Fibroblast of mammary gland (primary cell): ENCODE measurements around the gene INTS15.
"Not testable (repeated sequence)": the region's sequence is repeated elsewhere in the genome, so short reads cannot be mapped to it uniquely, and the experiment has no call there.

Experiments used
- DNase-seq: peaks from one replicate; pipeline ENCODE4 v3.0.0-alpha.2; 2010; ENCODE audit warnings: low read depth
- H3K4me3 ChIP-seq: 2 replicates; pipeline ENCODE4 v1.5.1; 2011; ENCODE audit warnings: low read depth, mild to moderate bottlenecking, low read length, moderate library complexity; ENCODE audit not compliant: control insufficient read depth
- TF ChIP-seq, protein P1 (sequence below): conservative IDR thresholded peaks from 2 replicates; pipeline ENCODE4 v1.5.1; 2011; ENCODE audit warnings: low read depth, low read length, inconsistent platforms; ENCODE audit not compliant: control insufficient read depth, insufficient read depth

Gene INTS15

DNA sequence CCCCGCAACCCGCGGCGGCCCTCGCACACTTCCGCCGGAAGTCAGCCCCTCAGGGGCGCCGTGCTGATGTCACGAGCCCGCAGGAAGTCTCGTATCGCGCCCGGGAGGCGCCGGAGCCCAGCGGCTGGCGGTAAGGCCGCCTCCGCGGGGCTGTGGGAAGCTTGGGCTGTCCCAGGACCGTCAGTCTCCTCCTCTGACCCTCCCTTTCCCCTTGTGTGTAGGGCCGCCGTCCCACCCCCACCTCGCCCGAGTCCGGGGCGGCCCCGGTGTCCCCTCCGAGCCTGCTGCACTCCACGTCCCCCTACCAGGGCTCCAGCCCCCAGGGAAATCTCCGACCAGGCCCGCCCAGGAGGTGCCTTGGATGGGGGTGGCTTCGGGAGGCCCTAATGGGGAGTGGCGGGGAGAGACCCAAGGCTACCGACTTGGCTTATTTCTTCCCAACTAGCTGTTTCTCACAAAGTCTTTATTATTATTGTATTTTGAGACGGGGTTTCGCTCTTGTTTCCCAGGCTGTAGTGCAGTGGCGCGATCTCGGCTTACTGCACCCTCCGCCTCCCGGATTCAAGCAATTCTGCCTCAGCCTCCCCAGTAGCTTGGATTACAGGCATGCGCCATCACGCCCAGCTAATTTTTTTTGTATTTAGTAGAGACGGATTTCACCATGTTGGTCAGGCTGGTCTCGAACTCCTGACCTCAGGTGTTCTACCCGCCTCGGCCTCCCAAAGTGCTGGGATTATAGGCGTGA, 12.3 kb upstream of the INTS15 start, which contains the start of gene ZDHHC4:
Gene ZDHHC4, plus strand, starts transcription at position 86 of the 745 bp plus-strand sequence. CDS start 3,108 bp downstream, outside the sequence.
- H3K4me3 ChIP-seq = peak within 1 kb of the TSS; percentile 78
- TF ChIP-seq, protein P1, sequence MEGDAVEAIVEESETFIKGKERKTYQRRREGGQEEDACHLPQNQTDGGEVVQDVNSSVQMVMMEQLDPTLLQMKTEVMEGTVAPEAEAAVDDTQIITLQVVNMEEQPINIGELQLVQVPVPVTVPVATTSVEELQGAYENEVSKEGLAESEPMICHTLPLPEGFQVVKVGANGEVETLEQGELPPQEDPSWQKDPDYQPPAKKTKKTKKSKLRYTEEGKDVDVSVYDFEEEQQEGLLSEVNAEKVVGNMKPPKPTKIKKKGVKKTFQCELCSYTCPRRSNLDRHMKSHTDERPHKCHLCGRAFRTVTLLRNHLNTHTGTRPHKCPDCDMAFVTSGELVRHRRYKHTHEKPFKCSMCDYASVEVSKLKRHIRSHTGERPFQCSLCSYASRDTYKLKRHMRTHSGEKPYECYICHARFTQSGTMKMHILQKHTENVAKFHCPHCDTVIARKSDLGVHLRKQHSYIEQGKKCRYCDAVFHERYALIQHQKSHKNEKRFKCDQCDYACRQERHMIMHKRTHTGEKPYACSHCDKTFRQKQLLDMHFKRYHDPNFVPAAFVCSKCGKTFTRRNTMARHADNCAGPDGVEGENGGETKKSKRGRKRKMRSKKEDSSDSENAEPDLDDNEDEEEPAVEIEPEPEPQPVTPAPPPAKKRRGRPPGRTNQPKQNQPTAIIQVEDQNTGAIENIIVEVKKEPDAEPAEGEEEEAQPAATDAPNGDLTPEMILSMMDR = no peak

DNA sequence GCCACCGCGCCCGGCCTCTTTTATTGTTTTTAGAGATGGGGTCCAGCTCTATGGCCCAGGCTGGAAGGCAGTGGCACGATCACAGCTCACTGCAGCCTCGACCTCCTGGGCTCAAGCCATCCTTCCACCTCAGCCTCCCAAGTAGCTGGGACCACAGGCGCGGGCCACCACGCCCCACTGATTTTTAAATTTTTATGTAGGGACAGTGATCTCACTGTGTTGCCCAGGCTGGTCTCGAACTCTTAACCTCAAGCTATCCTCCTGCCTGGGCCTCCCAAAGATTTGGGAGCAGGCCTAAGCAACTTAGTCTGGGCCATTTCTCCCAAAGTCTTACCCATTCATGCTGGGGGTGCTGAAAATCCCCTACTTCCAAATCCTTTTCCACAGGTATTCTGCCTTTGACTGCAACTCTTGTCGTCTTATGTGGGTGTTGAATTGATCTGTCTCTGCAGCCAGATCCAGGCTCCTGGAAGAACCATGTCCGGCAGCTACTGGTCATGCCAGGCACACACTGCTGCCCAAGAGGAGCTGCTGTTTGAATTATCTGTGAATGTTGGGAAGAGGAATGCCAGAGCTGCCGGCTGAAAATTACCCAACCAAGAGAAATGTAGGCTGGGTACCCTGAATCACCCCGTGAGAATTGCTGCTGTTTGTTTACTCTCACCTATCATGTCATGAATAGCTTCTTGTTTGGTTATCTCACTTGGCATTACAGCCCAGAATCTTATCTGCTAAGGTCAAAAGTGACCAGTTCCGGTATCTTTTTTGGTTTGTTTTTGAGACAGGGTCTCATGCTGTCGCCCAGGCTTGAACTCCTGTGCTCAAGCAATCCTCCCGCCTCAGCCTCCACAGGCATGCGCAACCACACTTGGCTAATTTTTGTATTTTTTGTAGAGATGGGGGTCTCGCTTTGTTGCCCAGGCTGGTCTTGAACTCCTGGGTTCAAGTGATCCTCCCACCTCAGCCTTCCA, 11.4 kb upstream of the INTS15 start:
- H3K4me3 ChIP-seq = no peak overlapping the region
- no peak for DNase-seq
- TF ChIP-seq, protein P1 = no peak

More for the DNA sequence above, 12.3 kb upstream of the INTS15 start, which contains the start of gene ZDHHC4:
- peak; percentile 81 for DNase-seq

DNA sequence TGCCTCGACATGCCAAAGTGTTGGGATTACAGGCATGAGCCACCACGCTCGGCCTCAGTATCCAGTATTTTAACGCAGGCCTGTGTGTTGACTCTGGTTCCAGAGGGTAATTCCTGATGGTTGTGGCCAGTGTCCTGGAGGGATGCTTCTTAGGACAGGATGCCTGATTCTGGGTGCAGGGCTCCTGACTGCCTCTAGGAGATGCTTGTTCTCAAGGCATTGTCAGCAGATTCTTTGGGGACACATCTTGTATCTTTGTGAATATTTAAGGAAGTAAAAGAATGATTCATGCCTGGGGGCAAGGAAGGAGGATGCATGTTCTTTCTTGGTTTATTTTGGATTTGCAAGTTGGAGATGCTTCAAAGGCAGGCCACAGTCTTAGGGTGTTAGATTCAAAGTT, 10.4 kb upstream of the INTS15 start:
- TF ChIP-seq, protein P1 = peak; percentile 24
- H3K4me3 ChIP-seq = no peak overlapping the region
- DNase-seq = peak; percentile 33

DNA sequence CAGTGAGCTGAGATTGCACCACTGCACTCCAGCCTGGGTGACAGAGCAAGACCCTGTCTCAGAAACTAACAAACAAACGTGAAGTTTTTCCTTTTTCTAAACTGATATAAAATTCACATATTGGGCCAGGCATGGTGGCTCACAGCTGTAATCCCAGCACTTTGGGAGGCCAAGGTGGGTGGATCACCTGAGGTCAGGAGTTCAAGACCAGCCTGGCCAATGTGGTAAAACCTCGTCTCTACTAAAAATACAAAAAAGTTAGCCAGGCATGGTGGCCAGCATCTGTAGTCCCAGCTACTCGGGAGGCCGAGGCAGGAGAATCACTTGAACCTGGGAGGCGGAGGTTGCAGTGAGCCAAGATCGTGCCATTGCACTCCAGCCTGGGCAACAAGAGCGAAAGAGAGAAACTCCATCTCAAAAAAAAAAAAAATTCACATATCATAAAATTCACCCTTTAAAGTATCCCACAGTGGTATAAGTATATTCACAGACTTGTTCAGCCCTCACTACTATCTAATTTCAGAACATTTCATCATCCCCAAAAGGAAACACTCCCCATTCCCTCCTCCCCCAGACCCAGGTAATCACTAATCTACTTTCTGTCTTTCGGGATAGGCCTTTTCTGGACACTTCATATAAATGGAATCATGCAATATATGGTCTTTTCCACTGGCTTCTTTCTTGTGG, 3.9 kb upstream of the INTS15 start:
- not testable (repeated sequence) for DNase-seq, H3K4me3 ChIP-seq

DNA sequence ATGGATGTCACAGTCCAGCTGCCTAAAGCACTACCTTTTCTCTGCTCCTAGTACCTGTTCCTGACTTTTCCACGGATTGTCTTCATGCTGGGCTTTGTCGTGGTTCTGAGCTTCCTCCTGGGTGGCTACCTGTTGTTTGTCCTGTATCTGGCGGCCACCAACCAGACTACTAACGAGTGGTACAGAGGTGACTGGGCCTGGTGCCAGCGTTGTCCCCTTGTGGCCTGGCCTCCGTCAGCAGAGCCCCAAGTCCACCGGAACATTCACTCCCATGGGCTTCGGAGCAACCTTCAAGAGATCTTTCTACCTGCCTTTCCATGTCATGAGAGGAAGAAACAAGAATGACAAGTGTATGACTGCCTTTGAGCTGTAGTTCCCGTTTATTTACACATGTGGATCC, 1.3 kb upstream of the INTS15 start:
- no peak for DNase-seq
- H3K4me3 ChIP-seq = no peak overlapping the region
- TF ChIP-seq, protein P1 = no peak

DNA sequence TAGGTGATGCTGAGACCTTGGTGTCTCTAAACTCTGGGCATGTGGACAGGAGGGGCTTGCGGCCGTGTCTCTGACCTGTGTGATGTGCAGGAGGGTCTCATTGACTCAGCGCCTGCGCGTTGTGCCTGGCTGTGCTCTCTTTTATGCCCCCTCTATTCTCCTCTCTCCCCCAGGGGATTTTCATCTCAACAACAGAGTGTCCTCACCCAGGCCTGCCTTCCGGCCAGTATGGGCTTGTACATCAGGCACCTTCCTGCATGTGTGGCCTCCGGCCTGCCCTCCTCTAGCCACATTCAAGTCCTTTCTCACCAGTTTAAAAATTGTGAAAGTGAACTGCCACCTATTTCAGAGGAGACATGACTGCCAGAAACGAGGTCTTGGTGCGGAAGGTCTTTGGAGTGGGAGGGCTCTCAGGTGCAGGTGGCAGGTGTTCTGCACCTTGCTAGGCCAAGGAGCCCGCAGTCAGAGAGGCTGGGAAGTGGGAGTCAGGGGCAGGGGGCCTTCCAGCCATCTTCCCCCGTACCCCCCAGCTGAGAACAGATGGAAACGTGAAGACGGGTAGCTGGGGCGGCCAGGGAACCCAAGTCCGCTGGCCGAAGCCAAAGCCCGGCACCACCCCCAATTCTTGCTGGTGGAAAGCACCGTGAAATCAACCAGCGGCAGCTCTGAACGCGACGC, 531 bp upstream of the INTS15 start:
- DNase-seq = no peak
- TF ChIP-seq, protein P1 = no peak
- H3K4me3 ChIP-seq = peak overlapping the region; percentile 23
